ENCODE measurements around the gene DENND5A. TPM values are rescaled to one million over a fixed set of nuclear protein-coding genes. Genes with fewer than 3 reads are reported as not detected.

Gene DENND5A
- polyA plus RNA-seq, 3 donors: 24.4 to 291 (median 37.5) TPM

DNA sequence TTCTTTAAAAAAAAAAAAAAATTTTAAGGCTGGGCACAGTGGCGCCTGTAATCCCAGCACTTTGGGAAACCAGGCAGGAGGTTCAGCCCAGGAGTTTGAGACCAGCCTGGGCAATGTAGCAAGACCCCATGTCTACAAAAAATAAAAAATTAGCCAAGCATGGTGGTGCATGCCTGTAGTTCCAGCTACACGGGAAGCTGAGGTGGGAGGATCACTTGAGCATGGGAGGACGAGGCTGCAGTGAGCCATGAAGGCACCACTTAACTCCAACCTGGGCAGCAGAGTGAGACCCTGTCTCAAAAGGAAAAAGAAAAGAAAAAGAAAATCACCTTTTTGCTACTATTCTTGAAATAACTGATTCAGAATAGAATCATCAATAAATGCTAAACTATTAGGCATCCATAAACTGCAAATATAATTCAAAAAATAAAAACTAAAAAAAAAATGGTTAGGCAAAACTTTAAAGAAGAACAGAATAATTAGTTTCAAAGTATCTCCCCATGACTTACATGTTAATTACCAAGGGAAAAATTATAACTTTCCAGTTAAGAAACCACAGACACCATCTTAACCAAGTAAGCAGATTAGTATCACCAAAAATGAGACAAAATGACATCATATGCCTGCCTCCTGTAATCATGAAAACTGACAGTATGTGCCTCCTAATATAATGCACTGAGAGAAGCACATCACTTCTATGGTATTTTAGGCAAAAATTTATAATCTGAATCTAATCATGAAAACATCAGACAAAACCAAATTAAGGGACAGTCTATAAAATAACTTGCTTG, 63.6 kb downstream of the DENND5A start:
- Histone ChIP-seq H3K79me2 (ENCODE audit: insufficient read depth, low read length) (peaks cover 16% of the 10 kb centered on the region), H4K20me1 (ENCODE audit: insufficient read depth, low read length) (peaks cover 93% of the 10 kb centered on the region), H3K36me3 (replicated peaks in 1 of 2; ENCODE audit: control insufficient read depth in 1 of 2, insufficient read depth in 2 of 2, low read length in 2 of 2) (peaks cover 48 to 85% of the 10 kb centered on the region in 2 donors), H3K9me3 (replicated peaks in 1 of 2; ENCODE audit: control insufficient read depth in 1 of 2, insufficient read depth in 1 of 2, low read length in 2 of 2) (no peaks in the 10 kb centered on the region), H2AFZ (ENCODE audit: insufficient read depth, low read depth, low read length, poor library complexity, severe bottlenecking) (no peak overlapping the region), H3K4me2 (replicated peaks; ENCODE audit: extremely low read depth, low read length, poor library complexity, severe bottlenecking) (no peak overlapping the region), H3K4me1 (ENCODE audit: control insufficient read depth in 1 of 2, insufficient read depth in 2 of 2, low read length in 2 of 2) (no peaks in the 10 kb centered on the region), H3K27ac (ENCODE audit: low read depth in 1 of 2, low read length in 2 of 2) (no peak overlapping the region), H3K27me3 (ENCODE audit: control insufficient read depth in 2 of 2, insufficient read depth in 2 of 2, low read length in 2 of 2) (no peaks in the 10 kb centered on the region), H3K4me3 (replicated peaks in 1 of 3; ENCODE audit: low read depth in 2 of 3, low read length in 3 of 3) (no peak overlapping the region), H3K9ac (ENCODE audit: insufficient read depth, low read length, poor library complexity, severe bottlenecking) (no peak overlapping the region)
- no peak overlapping the region for H3K4me3 Mint-ChIP-seq
- H3K27ac Mint-ChIP-seq: no peak overlapping the region
- no CpG with 5 or more reads among the region's 3 CpGs for WGBS (ENCODE audit: insufficient coverage)
- DNase-seq: no peak
- TF ChIP-seq, protein P1, sequence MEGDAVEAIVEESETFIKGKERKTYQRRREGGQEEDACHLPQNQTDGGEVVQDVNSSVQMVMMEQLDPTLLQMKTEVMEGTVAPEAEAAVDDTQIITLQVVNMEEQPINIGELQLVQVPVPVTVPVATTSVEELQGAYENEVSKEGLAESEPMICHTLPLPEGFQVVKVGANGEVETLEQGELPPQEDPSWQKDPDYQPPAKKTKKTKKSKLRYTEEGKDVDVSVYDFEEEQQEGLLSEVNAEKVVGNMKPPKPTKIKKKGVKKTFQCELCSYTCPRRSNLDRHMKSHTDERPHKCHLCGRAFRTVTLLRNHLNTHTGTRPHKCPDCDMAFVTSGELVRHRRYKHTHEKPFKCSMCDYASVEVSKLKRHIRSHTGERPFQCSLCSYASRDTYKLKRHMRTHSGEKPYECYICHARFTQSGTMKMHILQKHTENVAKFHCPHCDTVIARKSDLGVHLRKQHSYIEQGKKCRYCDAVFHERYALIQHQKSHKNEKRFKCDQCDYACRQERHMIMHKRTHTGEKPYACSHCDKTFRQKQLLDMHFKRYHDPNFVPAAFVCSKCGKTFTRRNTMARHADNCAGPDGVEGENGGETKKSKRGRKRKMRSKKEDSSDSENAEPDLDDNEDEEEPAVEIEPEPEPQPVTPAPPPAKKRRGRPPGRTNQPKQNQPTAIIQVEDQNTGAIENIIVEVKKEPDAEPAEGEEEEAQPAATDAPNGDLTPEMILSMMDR (IDR thresholded peaks at IDR 0.05): no peak
- H3K36me3 Mint-ChIP-seq: peaks cover 60 to 69% of the 10 kb centered on the region in 2 donors
- intact Hi-C loops (cut with micrococcal nuclease): no loop called here
- H3K9me3 Mint-ChIP-seq: no peaks in the 10 kb centered on the region
- no peaks in the 10 kb centered on the region for H3K4me1 Mint-ChIP-seq
- H3K27me3 Mint-ChIP-seq (ENCODE audit: low read depth in 3 of 3): no peaks in the 10 kb centered on the region

DNA sequence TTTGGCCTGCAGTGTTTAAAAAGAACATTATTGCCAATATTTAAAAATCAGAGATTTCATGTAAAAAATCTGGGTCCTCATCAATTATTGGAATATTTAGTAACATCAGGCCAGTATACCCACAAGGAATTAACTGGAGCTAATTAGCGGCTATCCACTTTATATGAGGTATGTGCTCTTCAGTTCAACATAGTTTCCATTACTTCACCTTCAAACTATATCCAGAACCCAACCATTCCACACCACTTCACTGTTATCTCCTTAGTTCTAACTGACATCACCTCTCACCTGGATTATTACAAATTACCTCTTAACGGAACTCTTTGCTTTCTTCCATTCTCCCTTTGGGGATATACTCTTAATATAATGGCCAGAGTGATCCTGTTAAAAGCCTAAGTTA, 64.7 kb downstream of the DENND5A start:
- H3K9me3 Mint-ChIP-seq: no peaks in the 10 kb centered on the region
- no peaks in the 10 kb centered on the region for H3K27me3 Mint-ChIP-seq (ENCODE audit: low read depth in 3 of 3)
- H3K4me1 ChIP-seq (ENCODE audit: control insufficient read depth in 1 of 2, insufficient read depth in 2 of 2, low read length in 2 of 2): no peaks in the 10 kb centered on the region
- intact Hi-C loops (cut with micrococcal nuclease): no loop called here
- no peaks in the 10 kb centered on the region for H3K9me3 ChIP-seq (replicated peaks in 1 of 2; ENCODE audit: control insufficient read depth in 1 of 2, insufficient read depth in 1 of 2, low read length in 2 of 2)
- H2AFZ ChIP-seq (ENCODE audit: insufficient read depth, low read depth, low read length, poor library complexity, severe bottlenecking): no peak overlapping the region
- H3K36me3 Mint-ChIP-seq: peaks cover 51 to 66% of the 10 kb centered on the region in 2 donors
- TF ChIP-seq, protein P1 (IDR thresholded peaks at IDR 0.05): no peak
- H3K36me3 ChIP-seq (replicated peaks in 1 of 2; ENCODE audit: control insufficient read depth in 1 of 2, insufficient read depth in 2 of 2, low read length in 2 of 2): peaks cover 42 to 76% of the 10 kb centered on the region in 2 donors
- no peak overlapping the region for H3K4me2 ChIP-seq (replicated peaks; ENCODE audit: extremely low read depth, low read length, poor library complexity, severe bottlenecking)
- peaks cover 16% of the 10 kb centered on the region for H3K79me2 ChIP-seq (ENCODE audit: insufficient read depth, low read length)
- no peak overlapping the region for H3K4me3 Mint-ChIP-seq
- H3K4me3 ChIP-seq (replicated peaks in 1 of 3; ENCODE audit: low read depth in 2 of 3, low read length in 3 of 3): no peak overlapping the region
- no CpG with 5 or more reads among the region's 2 CpGs for WGBS (ENCODE audit: insufficient coverage)
- peaks cover 91% of the 10 kb centered on the region for H4K20me1 ChIP-seq (ENCODE audit: insufficient read depth, low read length)
- H3K27ac ChIP-seq (ENCODE audit: low read depth in 1 of 2, low read length in 2 of 2): no peak overlapping the region
- no peaks in the 10 kb centered on the region for H3K4me1 Mint-ChIP-seq
- H3K9ac ChIP-seq (ENCODE audit: insufficient read depth, low read length, poor library complexity, severe bottlenecking): no peak overlapping the region
- no peak overlapping the region for H3K27ac Mint-ChIP-seq
- DNase-seq: no peak
- no peaks in the 10 kb centered on the region for H3K27me3 ChIP-seq (ENCODE audit: control insufficient read depth in 2 of 2, insufficient read depth in 2 of 2, low read length in 2 of 2)

Data from CD14-positive monocyte (primary cell).